Activated CD8-positive, alpha-beta T cell treated with anti-CD3 and anti-CD28 coated beads, Interleukin-2, amount 10 ng/mL, durations not matched to agents 7 days and 5 days (primary cell): ENCODE measurements around the gene FAM153A. TPM values are rescaled to one million over a fixed set of nuclear protein-coding genes. Genes with fewer than 3 reads are reported as not detected.
"Not testable (repeated sequence)": the region's sequence is repeated elsewhere in the genome, so short reads cannot be mapped to it uniquely, and the experiment has no call there.

Source experiments
- ATAC-seq: fragments of 150-1000 bp; cut with Tn5 transposase; one replicate; pipeline ENCODE4 v1.10.0; 2021; ENCODE audit warnings: moderate library complexity
- CTCF ChIA-PET: fragments of 350-600 bp; sonication (Branson Sonifier 250); formaldehyde crosslinking; loops from one replicate; lab custom pipeline; 2021; ENCODE audit warnings: antibody characterized with exemption; lab: Charles Lee
- POLR2A ChIA-PET: fragments of 350-600 bp; sonication (Branson Sonifier 250); formaldehyde crosslinking; loops from one replicate; lab custom pipeline; 2021; ENCODE audit warnings: antibody characterized with exemption; lab: Charles Lee
- DNase-seq: peaks from one replicate; pipeline ENCODE4 v3.0.0-alpha.2; 2020
- H3K27ac Mint-ChIP-seq: one replicate; pipeline ENCODE4 v1.8.0; 2021; ENCODE audit warnings: mild to moderate bottlenecking, mixed read lengths
- H3K27me3 Mint-ChIP-seq: one replicate; pipeline ENCODE4 v1.8.0; 2021; ENCODE audit warnings: low read depth, mixed read lengths
- H3K36me3 Mint-ChIP-seq: one replicate; pipeline ENCODE4 v1.8.0; 2021; ENCODE audit warnings: low read depth, mixed read lengths
- H3K4me1 Mint-ChIP-seq: one replicate; pipeline ENCODE4 v1.8.0; 2021; ENCODE audit warnings: low read depth, mixed read lengths
- H3K4me3 Mint-ChIP-seq: one replicate; pipeline ENCODE4 v1.8.0; 2021; ENCODE audit warnings: mild to moderate bottlenecking, mixed read lengths
- H3K9me3 Mint-ChIP-seq: one replicate; pipeline ENCODE4 v1.8.0; 2022; ENCODE audit warnings: mixed read lengths; ENCODE audit not compliant: insufficient read depth
- total RNA-seq, 2 experiments: library from RNA; stranded (reverse); gene quantifications; one replicate each; pipeline ENCODE4 v1.2.3, GENCODE V29; 2021

FAM153A gene
- total RNA-seq, 2 experiments from 2014 or later: 10.4 to 14.3 TPM

DNA sequence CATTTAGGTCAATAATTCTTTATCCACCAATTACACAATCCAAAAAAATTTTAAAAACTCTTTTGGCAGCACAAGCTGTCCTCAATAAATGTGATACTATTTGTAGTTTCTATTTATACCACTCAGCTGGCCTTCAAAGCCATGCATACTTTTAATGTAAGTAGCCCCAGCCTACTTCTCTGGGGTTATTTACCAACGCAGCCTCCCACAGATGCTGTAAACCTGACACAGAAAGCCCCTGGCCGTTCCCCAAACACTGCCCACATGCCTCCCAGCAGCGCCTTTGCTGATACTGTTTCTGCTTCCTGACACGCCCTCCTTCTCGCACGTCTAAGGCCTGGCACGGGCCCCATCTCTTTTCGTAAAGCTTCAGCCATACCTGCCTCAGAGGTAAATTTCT lies 62.7 kb downstream of the FAM153A start:
- H3K4me3 Mint-ChIP-seq, DNase-seq, H3K36me3 Mint-ChIP-seq, H3K9me3 Mint-ChIP-seq, CTCF ChIA-PET, H3K27ac Mint-ChIP-seq, POLR2A ChIA-PET, H3K27me3 Mint-ChIP-seq, H3K4me1 Mint-ChIP-seq, ATAC-seq: not testable (repeated sequence)

DNA sequence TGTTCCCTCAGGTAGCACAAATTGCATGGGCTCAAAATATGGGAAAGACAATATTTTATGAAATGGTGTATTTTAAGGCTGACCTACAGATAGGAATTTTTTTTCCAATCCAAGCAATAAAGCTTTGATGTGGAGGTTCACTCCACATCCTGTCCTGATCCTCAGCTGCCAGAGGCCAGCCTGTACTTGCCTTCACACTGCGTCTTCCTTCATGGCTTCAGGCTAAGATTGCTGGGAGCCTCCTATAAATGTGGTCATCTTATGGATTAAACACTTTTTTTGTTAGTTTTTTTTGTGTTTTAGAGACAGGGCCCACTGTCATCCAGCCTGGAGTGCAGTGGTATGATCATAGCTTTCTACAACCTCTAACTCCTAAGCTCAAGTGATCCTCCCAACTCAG lies 67.3 kb downstream of the FAM153A start:
- H3K27ac Mint-ChIP-seq, CTCF ChIA-PET, POLR2A ChIA-PET: not testable (repeated sequence)

DNA sequence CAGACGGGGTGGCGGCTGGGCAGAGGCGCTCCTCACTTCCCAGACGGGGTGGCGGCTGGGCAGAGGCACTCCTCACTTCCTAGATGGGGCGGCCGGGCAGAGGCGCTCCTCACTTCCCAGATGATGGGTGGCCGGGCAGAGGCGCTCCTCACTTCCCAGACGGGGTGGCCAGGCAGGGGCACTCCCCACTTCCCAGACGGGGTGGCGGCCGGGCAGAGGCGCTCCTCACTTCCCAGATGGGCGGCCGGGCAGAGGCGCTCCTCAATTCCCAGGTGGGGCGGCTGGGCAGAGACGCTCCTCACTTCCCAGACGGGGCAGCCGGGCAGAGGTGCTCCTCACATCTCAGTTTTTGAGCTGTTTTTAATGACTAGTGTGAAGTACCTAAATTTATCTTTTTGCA lies 86.6 kb downstream of the FAM153A start:
- CTCF ChIA-PET, POLR2A ChIA-PET, H3K27ac Mint-ChIP-seq, H3K4me1 Mint-ChIP-seq, H3K36me3 Mint-ChIP-seq, ATAC-seq, H3K27me3 Mint-ChIP-seq, H3K4me3 Mint-ChIP-seq, DNase-seq, H3K9me3 Mint-ChIP-seq: not testable (repeated sequence)

More for the DNA sequence above, 67.3 kb downstream of the FAM153A start:
- not testable (repeated sequence) for H3K36me3 Mint-ChIP-seq, H3K27me3 Mint-ChIP-seq, ATAC-seq, H3K4me3 Mint-ChIP-seq, H3K9me3 Mint-ChIP-seq, H3K4me1 Mint-ChIP-seq, DNase-seq

DNA sequence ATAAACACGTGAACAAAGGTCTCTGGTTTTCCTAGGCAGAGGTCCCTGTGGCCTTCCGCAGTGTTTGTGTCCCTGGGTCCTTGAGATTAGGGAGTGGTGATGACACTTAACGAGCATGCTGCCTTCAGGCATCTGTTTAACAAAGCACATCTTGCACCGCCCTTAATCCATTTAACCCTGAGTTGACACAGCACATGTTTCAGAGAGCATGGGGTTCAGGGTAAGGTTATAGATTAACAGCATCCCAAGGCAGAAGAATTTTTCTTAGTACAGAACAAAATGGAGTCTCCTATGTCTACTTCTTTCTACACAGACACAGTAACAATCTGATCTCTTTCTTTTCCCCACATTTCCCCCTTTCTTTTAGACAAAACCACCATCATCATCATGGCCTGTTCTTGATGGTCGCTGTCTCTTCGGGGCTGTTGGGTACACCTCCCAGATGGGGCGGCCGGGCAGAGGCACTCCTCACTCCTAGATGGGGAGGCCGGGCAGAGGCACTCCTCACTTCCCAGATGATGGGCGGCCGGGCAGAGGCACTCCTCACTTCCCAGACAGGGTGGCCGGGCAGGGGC lies 87.3 kb downstream of the FAM153A start:
- H3K9me3 Mint-ChIP-seq, DNase-seq, H3K4me3 Mint-ChIP-seq, H3K36me3 Mint-ChIP-seq, ATAC-seq, CTCF ChIA-PET, H3K4me1 Mint-ChIP-seq, H3K27ac Mint-ChIP-seq, POLR2A ChIA-PET, H3K27me3 Mint-ChIP-seq: not testable (repeated sequence)

DNA sequence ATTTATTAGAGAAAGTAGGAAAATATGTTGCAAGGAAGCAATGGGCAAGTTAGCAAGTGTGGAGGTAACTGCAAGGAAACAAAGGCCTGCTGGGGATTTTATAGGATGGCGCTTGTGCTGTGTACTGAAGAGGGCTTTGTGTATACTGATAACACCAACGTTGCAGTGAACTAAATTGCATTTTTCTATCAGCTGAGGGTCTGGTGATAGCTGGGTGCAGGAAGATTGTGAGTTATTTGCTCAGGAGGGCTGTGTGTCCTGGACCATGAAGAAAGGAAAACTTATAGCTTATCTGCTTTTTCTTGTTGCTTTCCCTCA lies 88.2 kb downstream of the FAM153A start:
- H3K4me1 Mint-ChIP-seq, H3K36me3 Mint-ChIP-seq, H3K4me3 Mint-ChIP-seq, DNase-seq, H3K9me3 Mint-ChIP-seq, H3K27me3 Mint-ChIP-seq, CTCF ChIA-PET, ATAC-seq, POLR2A ChIA-PET, H3K27ac Mint-ChIP-seq: not testable (repeated sequence)

DNA sequence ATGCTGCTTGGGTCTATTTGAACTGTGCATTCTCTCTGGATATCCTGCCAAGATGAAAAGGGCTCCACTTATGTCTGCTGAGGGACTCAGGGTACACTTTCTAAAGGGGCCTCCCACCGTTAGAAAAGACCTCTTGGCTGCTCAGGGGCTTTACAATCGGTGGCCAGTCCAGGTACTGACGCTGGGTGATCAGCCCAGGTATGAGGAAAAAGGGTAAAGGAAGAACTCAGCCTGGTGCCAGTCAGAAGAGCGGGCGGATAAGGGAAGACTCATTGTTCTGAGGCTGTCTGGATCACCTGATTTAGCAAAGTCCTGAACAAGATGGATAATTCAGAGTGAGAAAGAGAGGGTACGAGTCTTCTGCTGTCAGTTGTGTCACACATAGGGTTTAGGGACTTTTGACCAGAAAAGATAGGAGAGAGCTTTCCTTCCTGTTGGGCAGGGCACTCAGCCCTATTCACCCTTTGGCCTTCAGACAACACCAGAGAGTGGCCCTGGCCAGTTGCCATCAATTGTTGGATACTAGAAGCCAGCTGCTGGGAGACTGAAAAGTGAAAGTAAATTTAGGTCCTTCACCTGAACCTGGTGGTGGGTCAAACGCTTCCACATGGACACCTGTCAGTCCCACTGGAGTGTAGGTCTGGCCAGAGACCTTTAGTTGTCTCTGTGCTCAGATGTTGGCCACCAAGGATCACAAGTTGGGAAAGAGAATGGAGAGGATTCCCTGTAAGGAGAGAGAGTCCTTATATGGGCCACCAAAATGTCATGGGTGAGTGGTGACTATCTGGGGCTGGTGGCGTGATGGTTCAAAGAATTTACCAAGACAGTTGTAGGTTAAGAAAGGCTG lies 88.8 kb downstream of the FAM153A start:
- H3K27ac Mint-ChIP-seq, POLR2A ChIA-PET, H3K9me3 Mint-ChIP-seq, H3K4me3 Mint-ChIP-seq, H3K36me3 Mint-ChIP-seq, H3K27me3 Mint-ChIP-seq, ATAC-seq, H3K4me1 Mint-ChIP-seq, DNase-seq, CTCF ChIA-PET: not testable (repeated sequence)

DNA sequence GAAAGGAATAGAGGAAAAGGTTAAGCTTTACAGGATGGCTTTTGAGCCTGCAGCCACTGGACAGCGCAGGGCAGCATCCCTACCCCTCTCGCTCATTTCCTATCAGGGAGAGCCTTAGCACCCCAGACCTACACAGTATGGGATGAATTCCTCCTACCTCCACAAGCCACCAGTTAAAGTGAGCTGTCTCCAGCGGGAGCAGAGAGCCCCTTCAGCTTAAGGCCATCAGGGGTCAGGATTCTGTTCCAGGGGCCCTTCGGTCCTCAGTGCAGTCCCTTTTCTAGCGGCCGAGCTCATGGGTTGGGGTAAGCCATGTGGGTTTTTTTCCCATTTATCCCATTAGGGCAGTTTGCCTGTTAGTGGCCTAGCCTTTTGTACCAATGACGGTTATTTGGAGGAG lies 89.7 kb downstream of the FAM153A start:
- H3K27ac Mint-ChIP-seq, H3K36me3 Mint-ChIP-seq, H3K4me3 Mint-ChIP-seq, H3K4me1 Mint-ChIP-seq, H3K9me3 Mint-ChIP-seq, POLR2A ChIA-PET, DNase-seq, ATAC-seq, CTCF ChIA-PET, H3K27me3 Mint-ChIP-seq: not testable (repeated sequence)

DNA sequence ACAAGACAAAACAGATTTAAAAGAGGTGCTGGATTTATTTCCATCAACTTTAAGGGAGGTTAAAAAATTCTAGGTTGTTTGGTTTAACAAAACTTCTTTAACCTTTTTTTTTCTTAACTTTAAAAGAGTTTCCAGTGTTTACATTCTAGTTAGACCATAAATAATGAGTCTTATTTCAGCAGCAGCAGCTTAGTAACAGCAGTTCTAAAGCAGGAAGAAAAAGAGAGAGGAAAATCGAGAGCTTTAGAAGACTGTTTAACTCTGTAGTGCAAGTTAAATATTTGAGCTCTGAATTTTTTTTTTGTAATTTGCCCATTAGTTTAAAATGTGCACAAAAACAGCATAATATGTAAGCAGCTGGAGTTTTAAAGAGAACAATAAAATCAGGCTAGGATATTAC lies 90.2 kb downstream of the FAM153A start:
- ATAC-seq, DNase-seq, POLR2A ChIA-PET, CTCF ChIA-PET, H3K4me3 Mint-ChIP-seq, H3K4me1 Mint-ChIP-seq, H3K36me3 Mint-ChIP-seq, H3K27ac Mint-ChIP-seq, H3K27me3 Mint-ChIP-seq, H3K9me3 Mint-ChIP-seq: not testable (repeated sequence)

DNA sequence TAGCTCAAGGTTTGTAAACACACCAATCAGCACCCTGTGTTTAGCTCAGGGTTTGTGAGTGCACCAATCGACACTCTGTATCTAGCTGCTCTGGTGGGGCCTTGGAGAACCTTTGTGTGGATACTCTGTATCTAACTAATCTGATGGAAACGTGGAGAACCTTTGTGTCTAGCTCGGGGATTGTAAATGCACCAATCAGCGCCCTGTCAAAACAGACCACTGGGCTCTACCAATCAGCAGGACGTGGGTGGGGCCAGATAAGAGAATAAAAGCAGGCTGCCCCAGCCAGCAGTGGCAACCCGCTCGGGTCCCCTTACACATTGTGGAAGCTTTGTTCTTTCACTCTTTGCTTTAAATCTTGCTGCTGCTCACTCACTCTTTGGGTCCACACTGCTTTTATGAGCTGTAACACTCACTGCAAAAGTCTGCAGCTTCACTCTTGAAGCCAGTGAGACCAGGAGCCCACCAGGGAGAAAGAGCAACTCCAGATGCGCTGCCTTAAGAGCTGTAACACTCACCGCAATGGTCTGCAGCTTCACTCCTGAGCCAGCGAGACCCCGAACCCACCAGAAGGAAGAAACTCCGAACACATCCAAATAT lies 93.6 kb downstream of the FAM153A start:
- H3K36me3 Mint-ChIP-seq, H3K27ac Mint-ChIP-seq, H3K9me3 Mint-ChIP-seq, H3K4me3 Mint-ChIP-seq, POLR2A ChIA-PET, H3K27me3 Mint-ChIP-seq, ATAC-seq, H3K4me1 Mint-ChIP-seq, DNase-seq: not testable (repeated sequence)
- CTCF ChIA-PET: interaction anchor here (0.6 kb wide), 1 partner anchor 522 kb away, joined by 3 read pairs; no protein-coding TSS in a partner anchor

DNA sequence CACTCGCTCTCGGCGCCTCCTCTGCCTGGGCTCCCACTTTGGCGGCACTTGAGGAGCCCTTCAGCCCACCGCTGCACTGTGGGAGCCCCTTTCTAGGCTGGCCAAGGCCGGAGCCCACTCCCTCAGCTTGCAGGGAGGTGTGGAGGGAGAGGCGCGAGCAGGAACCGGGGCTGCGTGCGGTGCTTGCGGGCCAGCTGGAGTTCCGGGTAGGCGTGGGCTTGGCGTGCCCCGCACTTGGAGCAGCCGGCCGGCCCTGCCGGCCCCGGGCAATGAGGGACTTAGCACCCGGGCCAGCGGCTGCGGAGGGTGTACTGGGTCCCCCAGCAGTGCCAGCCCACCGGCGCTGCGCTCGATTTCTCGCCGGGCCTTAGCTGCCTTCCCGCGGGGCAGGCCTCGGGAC lies 94.6 kb downstream of the FAM153A start:
- H3K27me3 Mint-ChIP-seq, H3K9me3 Mint-ChIP-seq, POLR2A ChIA-PET, H3K4me1 Mint-ChIP-seq, H3K36me3 Mint-ChIP-seq, ATAC-seq, H3K4me3 Mint-ChIP-seq, CTCF ChIA-PET, H3K27ac Mint-ChIP-seq, DNase-seq: not testable (repeated sequence)

DNA sequence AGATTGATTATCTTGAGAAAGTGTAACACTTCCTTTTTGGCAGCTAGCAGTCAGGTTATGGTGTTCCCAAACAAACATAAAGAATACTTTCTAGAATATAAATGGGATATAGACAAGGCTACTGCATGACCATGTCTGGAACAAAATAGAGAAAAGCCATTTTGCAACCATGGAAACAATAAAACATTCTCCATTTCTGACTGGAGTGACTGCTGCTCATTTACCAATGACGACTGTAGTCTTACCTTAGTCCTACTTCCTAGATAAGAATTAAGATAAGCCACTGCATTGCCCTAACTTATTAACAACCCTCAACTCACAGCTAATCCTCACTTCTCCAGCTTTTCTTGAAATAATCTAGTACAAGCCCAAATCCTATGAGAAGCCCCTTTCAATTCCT lies 100.8 kb downstream of the FAM153A start:
- H3K27ac Mint-ChIP-seq, H3K9me3 Mint-ChIP-seq, H3K27me3 Mint-ChIP-seq, ATAC-seq, H3K36me3 Mint-ChIP-seq, DNase-seq, CTCF ChIA-PET, POLR2A ChIA-PET, H3K4me3 Mint-ChIP-seq, H3K4me1 Mint-ChIP-seq: not testable (repeated sequence)
